Measurements from ENCODE around the gene TTYH1.

The TTYH1 gene

GRCh38 chr19:54435551-54436016 is 20.3 kb downstream of the TTYH1 start:
- H3K27ac ChIP-seq: no peak overlapping the region
- peaks cover 39% of the 10 kb centered on the region for H3K27me3 ChIP-seq
- peaks cover 21% of the 10 kb centered on the region for H3K36me3 ChIP-seq
- no peak overlapping the region for H3K4me3 ChIP-seq (ENCODE audit: low read depth in 1 of 2, low read length in 1 of 2)
- H3K9me3 ChIP-seq: no peaks in the 10 kb centered on the region
- H3K4me1 ChIP-seq (ENCODE audit: control insufficient read depth in 1 of 2, insufficient read depth in 1 of 2, low read depth in 1 of 2, low read length in 1 of 2): peaks cover 3 to 4% of the 10 kb centered on the region in 2 experiments
- TF ChIP-seq, protein P1, sequence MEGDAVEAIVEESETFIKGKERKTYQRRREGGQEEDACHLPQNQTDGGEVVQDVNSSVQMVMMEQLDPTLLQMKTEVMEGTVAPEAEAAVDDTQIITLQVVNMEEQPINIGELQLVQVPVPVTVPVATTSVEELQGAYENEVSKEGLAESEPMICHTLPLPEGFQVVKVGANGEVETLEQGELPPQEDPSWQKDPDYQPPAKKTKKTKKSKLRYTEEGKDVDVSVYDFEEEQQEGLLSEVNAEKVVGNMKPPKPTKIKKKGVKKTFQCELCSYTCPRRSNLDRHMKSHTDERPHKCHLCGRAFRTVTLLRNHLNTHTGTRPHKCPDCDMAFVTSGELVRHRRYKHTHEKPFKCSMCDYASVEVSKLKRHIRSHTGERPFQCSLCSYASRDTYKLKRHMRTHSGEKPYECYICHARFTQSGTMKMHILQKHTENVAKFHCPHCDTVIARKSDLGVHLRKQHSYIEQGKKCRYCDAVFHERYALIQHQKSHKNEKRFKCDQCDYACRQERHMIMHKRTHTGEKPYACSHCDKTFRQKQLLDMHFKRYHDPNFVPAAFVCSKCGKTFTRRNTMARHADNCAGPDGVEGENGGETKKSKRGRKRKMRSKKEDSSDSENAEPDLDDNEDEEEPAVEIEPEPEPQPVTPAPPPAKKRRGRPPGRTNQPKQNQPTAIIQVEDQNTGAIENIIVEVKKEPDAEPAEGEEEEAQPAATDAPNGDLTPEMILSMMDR (IDR thresholded peaks at IDR 0.05): no peak

DNA sequence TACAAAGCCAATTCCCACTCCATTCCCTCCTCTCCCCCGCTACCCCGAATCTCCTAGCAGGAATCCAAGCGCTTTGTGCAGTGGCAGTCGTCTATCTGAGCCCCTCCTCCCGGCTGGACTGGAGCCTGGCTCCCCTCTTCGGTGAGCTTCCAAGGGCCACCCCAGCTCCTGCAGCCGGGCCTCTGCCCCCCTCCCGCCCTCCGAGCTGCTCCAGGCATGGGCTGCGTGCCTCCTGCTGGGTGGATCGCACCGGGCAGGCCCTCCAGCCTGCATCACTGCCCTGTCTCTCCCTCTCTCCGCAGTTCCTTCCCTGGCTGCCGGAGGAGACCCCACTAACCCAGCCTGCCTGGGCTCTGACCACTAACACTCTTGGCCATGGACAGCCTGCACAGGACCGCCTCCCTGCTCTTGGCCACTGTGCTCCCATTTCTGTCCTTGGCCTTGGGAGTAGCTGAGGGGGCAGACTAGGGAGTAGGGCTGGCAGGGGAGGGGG is 20.8 kb downstream of the TTYH1 start:
- Histone ChIP-seq H3K27ac (no peak overlapping the region), H3K4me1 (ENCODE audit: control insufficient read depth in 1 of 2, insufficient read depth in 1 of 2, low read depth in 1 of 2, low read length in 1 of 2) (no peaks in the 10 kb centered on the region), H3K4me3 (ENCODE audit: low read depth in 1 of 2, low read length in 1 of 2) (no peak overlapping the region), H3K36me3 (peaks cover 21% of the 10 kb centered on the region), H3K9me3 (no peaks in the 10 kb centered on the region), H3K27me3 (peaks cover 35% of the 10 kb centered on the region)
- TF ChIP-seq, protein P1 (IDR thresholded peaks at IDR 0.05): no peak

DNA sequence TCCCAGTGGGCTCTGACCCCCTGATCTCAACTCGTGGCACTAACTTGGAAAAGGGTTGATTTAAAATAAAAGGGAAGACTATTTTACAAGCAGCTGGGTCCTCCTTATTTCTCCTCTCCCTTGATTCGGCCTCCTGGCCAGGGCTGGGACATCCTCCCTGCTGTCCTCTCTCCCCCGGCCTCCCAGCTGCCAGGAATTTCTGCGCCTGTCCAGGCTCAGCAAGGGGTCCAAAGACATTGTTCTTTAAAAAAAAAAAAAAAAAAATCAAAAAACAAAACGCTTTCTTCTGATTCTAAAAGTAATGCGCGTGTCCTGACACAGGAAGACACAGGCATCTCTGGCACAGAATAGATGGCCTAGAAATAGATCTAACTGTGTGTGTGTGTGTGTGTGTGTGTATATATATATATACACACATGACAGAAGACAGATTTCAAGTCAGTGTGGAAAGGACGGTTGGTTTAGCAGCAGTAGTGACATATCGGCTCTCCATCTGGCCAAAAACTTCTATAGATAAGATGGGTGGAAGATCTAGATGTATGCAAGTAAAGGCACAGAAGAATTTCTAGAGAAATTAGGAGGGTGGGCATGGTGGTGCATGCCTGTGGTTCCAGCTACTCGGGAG is 21.5 kb downstream of the TTYH1 start:
- H3K36me3 ChIP-seq: peaks cover 21% of the 10 kb centered on the region
- no peaks in the 10 kb centered on the region for H3K4me1 ChIP-seq (ENCODE audit: control insufficient read depth in 1 of 2, insufficient read depth in 1 of 2, low read depth in 1 of 2, low read length in 1 of 2)
- no peaks in the 10 kb centered on the region for H3K9me3 ChIP-seq
- no peak overlapping the region for H3K27ac ChIP-seq
- H3K27me3 ChIP-seq: peaks cover 28% of the 10 kb centered on the region
- H3K4me3 ChIP-seq (ENCODE audit: low read depth in 1 of 2, low read length in 1 of 2): no peak overlapping the region
- TF ChIP-seq, protein P1 (IDR thresholded peaks at IDR 0.05): no peak

GRCh38 chr19:54439174-54439851 is 24.0 kb downstream of the TTYH1 start:
- H3K36me3 ChIP-seq: peaks cover 25% of the 10 kb centered on the region
- no peak overlapping the region for H3K27ac ChIP-seq
- no peak overlapping the region for H3K4me3 ChIP-seq (ENCODE audit: low read depth in 1 of 2, low read length in 1 of 2)
- TF ChIP-seq, protein P1 (IDR thresholded peaks at IDR 0.05): no peak
- H3K9me3 ChIP-seq: no peaks in the 10 kb centered on the region
- no peaks in the 10 kb centered on the region for H3K4me1 ChIP-seq (ENCODE audit: control insufficient read depth in 1 of 2, insufficient read depth in 1 of 2, low read depth in 1 of 2, low read length in 1 of 2)
- H3K27me3 ChIP-seq: peaks cover 6% of the 10 kb centered on the region

GRCh38 chr19:54440641-54441040 is 25.4 kb downstream of the TTYH1 start:
- H3K27me3 ChIP-seq: no peaks in the 10 kb centered on the region
- TF ChIP-seq, protein P1 (IDR thresholded peaks at IDR 0.05): no peak
- peaks cover 36% of the 10 kb centered on the region for H3K36me3 ChIP-seq
- no peaks in the 10 kb centered on the region for H3K9me3 ChIP-seq
- no peak overlapping the region for H3K4me3 ChIP-seq (ENCODE audit: low read depth in 1 of 2, low read length in 1 of 2)
- H3K4me1 ChIP-seq (ENCODE audit: control insufficient read depth in 1 of 2, insufficient read depth in 1 of 2, low read depth in 1 of 2, low read length in 1 of 2): no peaks in the 10 kb centered on the region
- H3K27ac ChIP-seq: no peak overlapping the region

Data from neutrophil (primary cell).